GM19463 (cell line): ENCODE data around the gene JAKMIP3.

ENCODE experiments used
- ATAC-seq: cut with Tn5 transposase; IDR thresholded peaks from one replicate; pipeline ENCODE4 v1.9.1; 2021; ENCODE audit warnings: mild to moderate bottlenecking, moderate library complexity; ENCODE audit not compliant: unreplicated experiment

The JAKMIP3 gene

DNA sequence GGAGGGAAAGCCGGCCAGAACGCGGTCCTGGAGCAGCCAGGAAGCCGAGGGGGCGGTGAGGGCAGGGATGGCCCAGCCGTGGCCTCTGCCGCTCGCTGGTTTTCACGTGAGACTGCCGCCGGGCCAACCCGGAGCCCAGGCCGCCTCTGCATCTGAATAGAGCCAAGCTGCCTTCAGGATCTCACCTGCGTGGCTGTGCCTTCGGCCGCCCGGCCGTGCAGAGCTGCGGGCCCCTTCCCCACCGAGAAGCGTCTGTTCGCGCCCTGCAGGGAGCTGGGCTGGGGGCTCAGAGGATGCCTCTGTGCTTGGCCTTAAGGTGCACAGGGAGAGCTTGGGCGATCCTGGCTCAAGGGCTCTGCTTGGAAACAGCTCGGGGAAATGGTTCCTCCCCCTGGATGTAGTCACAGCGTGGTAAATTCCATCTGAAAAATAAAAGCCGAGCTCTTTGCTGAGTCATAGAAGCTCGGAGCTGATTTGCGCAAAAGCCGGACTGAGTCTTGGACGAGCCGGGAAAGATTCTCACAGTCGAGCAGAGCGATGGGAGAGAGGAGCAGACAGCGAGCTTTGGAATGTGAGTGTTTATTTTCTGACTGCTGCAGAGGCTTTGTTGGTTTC lies at the start of gene JAKMIP3:
Gene JAKMIP3, plus strand, starts transcription at position 456 of the 615 bp plus-strand sequence. CDS start 38,863 bp downstream, outside the sequence.
- ATAC-seq: no peak

DNA sequence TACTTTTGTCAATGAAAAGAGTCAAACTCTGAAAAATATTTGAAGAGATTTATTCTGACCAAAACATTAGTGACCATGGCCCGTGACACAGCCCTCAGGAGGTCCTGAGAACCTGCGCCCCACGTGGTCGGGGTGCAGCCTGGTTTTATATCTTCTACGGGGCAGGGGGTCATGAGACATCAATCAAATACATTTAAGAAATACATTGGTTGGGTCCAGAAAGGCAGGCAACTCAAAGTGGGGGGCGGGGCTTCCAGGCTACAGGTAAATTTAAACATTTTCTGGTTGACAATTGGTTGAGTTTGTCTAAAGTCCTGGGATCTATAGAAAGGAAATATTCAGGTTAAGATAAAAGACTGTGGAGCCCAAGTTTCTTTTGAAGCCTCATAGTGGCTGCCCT lies 49.2 kb upstream of the JAKMIP3 start:
- no peak for ATAC-seq

DNA sequence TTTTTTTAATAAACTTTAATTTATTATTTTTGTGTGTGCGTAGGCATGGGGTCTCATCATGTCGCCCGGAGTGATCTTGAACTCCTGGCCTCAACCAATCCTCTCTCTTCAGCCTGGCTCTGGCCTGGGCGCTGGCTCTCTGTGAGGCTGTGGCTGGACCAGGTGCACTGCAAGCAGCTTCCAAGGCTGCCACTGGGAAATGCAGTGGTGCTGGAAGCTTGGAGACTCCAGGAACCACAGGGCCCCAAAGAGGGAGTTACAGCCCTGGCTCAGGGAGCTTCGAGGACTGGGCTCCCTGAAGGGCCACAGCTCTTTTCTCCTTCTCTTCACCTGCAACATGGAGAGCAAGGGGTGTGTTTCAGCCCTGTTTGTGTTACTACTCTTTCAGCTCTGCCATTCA lies 47.3 kb upstream of the JAKMIP3 start:
- ATAC-seq: no peak

DNA sequence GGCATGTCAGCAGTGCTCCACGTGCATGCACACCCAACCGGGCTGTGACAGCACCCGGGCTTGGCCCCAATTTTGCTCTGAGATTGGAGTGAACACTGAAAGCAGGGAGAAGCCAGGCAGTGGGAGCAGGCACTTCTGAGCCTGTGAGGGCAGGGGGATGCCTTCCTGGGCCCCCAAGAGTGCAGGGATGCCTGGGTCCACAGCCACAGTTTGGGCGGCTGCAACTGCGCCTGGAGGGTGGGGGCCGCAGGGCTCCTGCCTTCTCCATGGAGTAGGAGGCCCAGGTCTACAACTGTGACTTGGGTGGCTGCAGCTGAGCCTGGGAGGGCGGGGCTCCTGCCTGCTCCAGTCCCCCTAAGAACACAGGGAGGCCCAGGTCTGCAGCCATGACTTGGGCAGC lies 46.4 kb upstream of the JAKMIP3 start:
- ATAC-seq: no peak

DNA sequence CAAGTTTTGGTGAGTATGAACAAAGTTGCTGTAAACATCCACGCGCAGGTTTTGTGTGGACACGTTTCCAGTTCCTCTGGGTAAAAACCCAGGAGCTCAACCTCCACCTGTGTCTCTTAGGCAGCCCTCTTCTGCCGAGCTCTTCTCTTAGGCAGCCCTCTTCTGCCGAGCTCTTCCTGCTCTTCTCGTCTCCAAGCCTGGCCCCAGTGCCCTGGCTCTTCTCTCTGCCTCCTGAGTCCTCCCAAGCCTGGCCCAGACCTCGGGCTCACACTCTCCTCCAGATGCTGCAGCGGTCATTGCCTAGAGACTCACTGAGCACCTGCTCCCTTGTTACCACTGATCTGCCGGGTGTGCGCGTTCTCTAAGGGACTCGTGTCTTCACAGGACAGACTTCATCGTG lies 45.3 kb upstream of the JAKMIP3 start:
- no peak for ATAC-seq

DNA sequence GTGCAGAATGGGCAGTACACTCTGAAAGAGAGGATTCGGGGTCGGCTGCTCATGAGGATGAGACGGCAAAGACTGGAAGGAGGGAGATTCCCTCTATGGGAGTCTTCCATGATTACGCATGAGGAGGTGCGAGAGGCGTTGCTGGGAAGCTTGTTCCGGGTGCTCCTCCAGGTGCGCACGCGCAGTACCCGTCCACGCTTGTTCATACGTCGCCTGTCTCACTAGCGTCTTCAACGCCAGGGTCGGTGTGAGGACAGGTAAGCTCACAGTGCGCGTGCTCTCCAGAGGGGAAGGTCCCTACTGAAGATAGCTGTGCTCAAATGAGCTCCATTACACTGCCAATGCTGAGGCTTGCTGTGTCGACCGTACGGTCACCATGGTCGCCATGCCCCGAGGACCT lies 44.7 kb upstream of the JAKMIP3 start:
- ATAC-seq: no peak

DNA sequence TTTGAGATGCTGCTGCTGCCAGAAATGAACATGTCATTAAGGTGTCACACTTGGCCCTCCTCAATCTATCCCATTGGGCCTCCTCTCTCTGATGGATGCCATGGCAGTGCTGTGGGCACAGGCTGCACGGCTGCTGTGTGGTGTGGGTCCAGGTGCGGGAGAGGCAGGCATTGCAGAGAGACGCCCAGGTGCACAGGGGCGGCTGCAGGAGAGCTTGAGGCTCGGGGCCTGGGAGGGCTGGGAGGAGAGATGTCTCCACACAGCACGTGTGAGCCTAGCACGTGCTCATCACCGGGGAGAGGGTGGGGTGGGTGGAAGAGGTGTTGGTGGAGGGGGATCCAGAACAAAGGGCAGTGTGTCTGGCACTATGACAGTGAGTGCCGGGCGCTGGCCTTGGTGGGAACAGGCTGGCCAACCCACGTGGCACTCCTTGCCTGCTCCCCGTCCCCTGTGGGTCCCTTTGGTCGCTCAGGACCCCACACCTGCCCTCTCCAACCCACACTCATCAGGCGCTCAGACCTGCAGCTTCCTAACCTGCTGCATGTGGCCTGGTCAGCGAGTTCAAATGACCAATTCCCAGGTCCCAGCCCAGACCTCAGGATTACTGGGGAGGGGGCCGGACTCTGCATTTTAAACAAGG lies 44.1 kb upstream of the JAKMIP3 start:
- ATAC-seq: no peak

DNA sequence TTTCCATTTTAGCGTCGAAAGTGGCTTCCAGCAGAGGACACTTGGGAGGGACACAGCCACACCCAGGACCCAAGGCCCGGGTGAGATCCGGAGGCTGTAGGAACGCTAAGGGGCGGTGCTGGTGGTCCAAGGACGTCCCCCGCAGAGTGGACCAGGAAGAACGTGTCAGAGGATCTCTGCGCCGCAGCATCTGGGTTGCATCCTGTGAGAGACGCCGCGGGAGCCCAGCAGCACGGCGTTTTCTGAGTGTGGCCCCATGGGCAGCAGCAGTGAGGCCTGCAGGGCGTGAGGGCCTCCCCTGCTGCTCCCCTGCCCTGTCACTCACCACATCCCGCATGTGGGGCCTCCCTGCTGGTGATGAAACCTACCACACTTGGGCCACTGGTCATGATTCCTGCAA lies 43.5 kb upstream of the JAKMIP3 start:
- no peak for ATAC-seq

DNA sequence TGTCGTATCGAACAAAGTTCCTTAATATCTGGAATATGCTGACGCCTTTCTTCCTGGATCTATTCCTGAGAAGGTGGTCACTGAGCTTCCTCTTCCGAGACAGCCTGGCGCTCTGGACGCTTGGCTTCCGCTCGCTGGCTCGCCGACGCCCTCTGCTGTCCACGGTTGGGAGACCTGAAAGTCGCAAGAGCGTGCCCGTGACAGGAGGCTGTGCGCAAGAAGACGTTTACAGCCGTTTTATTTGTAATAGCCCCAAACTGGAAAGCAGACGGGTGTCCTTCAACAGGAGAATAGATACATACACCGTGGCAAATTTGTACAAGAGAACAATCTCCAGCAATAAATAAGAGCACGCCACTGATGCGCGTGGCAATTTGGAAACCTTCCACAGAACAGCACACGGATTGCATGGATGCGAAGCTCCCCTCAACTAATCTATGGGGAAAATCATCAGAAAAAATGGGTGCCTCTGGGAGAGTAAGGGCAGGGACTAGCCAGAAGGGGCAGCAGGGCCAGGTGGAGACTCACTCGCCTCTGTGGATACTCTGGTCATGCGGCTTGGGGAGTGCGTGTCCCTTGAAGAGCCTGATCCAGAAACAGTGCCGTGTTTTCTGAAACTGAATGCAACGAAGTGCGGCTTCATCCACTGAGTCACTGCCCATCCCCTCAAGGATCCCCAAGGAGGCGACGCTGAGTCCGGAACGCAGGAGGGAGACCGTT lies 42.5 kb upstream of the JAKMIP3 start:
- peak; percentile 81 for ATAC-seq

DNA sequence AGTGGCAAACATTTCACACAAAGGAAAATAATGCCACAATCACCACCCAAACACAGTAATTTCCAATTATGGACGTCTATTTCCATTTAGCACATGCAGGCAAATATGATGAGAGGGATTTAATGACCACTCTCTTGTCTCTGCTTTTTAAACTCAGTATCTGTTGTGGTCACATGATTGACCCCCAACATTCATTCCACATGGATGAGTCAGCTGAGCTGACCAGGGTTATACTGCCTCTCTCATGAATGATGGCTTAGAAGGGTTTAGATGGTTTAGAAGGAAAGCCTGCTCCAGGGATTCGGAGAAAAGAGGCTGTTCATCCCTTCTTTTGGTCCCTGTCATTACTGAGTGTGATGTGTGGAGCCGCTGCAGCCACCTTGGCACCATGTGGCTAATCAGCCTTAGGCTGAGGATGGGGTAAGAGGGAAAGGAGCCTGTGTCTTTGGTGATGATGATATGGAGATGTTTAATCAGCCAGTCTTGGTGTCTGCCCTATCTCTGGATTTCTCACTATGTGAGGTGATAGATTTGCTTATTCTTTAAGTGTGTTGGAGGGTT lies 38.2 kb upstream of the JAKMIP3 start:
- ATAC-seq: no peak

DNA sequence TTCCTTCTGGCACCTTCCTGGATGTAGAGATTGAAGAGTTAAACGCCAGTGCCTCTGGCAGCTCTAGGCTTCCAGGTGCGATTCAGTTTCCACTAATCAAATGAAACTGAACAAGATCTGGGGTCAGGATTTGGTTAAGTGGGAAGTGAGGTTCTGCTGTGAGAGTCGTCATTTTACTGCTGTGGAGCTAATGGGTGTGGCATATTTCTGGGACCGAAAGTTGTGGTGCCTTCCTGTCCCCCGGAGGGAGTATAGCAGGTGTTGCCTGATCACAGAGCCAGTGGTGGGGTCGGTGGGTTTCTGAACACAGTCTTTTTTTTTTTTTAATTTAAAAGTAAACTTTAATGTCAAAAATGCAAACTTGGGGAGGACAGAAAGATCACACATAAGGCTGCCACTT lies 37.0 kb upstream of the JAKMIP3 start:
- ATAC-seq: no peak

DNA sequence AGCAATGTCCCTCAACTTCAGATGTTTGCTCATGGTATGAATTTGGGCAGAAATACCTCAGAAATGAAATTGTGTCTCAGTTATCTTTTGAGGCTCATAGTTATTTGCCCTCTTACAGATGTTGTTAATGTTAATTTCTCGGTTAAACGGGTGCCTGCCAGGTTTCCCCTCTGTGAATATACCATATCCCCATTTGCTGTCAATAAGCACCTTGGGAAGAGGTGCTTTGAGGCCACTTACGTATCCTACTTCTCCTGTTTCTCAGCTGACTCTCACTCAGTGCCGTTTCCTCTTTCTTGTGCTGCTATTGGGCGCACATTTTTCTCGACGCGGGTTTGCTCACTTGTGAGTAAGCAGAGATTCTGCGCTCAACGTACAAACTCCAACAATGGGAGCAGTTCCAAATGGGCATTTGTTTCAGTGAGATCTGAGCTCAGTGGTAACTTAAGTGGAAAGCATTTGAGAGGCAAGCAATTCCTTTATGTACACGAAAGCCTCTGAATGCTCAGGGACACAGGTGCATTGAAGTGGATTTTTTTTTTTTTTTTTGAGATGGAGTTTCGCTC lies 34.8 kb upstream of the JAKMIP3 start:
- ATAC-seq: no peak

DNA sequence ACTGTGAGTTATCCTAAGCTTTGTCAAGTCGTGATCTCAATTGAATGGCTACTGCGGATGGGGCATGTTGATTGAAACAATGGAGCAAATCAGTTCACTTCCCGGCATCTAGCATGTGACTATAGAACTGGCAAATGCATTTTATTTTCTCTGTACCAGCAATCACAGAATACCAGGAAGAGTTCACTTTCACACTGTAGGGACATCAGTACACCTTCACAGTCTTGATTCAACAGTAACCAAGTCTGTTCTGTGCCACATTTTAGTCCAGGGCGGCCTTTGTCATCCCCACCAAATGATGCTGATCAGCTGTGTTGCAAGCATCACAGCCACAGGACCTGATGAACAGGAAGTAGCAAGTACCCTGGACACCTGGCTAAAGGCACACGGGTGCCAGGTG lies 32.1 kb upstream of the JAKMIP3 start:
- no peak for ATAC-seq

DNA sequence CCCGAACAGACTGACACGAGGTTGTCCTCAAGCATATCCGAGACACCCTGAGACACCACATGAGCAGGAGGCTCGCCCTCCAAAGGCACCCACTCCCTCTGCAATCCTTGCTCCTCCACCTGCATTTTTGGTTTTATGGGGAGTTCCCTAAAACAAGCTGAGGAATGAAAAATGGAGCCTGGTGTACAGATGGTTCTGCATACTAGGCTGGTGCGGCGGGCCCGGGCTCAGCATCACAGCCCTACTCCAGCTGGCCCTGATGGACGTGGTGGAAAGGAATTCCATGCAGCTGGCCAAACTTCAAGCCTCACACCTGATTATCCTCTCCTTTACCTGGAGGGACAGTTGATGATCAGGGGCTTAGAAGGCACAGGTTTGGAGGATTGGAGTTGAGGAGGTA lies 30.3 kb upstream of the JAKMIP3 start:
- no peak for ATAC-seq

DNA sequence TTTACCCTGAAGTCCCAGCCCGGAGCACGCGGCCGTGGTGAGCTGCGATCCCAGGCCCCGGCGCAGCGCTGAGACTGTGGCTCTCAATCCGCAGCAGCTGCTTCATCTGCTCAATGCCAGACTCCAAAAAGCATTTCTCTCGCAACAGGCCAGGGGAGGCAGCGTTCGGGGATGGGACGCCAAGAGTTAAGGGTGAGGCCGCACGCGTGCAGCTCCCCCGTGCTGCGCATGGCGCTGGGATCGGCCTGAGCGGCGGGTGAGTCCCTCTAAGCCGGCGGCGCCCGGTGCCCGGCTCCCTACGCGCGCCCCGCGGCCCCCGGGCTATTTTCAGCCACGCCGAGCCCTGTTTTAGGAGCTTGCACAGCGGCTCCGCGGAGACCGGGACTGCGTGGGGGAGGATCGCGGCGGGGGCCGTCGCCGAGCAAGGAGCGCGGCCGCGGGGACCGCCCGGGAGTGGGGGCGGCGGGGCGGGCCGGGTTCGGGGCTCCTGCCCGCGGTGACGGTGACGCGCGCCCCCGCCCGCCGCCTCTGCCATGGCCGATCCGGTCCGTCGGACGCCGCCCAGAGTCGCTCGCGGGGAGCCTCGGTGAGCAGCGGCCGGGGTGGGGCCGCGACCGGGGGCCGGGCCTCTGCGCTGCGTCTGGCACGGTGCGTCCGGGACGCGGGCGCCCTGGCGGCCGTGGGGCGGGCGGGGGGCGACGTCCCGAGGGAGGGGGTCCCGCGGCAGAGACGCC lies 29.4 kb upstream of the JAKMIP3 start:
- no peak for ATAC-seq

DNA sequence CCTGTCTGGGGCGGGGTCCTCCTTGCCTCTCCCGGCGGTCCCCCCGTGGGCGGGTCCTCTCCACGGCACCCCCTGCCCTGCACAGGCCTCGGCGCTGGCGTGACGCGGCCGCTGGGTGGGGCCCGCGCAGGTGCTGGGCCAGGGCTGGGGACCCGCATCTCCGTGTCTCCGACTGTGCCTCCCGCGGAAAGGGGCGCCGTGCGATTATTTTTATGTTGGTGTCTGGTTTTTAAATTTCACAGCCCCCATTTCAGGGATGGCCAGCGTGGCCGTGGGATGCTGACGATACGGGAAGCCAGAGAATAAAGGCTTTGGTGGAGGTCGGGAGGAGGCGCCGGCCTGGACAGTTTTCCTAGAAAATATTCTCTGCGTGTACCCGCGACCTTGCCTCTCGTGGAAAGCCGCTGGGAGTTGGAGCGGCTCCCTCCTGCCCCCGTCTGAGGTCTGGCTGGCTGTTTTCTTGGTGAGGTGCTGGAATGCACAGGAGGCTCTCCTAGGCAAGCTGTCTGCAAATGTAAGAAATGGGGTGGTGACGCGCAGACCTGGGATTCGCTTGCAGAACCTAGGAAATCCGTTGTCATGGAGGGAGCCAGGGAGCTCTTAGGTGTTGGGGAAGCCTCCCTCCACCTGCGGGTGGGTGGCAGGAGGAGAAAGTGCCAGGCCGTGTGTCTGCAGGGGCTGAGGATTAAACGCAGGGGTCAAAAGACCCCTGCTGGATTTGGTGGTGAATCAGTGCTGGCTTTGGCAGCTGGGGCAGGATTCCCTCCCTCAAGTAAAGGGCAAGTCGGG lies 28.7 kb upstream of the JAKMIP3 start:
- no peak for ATAC-seq

DNA sequence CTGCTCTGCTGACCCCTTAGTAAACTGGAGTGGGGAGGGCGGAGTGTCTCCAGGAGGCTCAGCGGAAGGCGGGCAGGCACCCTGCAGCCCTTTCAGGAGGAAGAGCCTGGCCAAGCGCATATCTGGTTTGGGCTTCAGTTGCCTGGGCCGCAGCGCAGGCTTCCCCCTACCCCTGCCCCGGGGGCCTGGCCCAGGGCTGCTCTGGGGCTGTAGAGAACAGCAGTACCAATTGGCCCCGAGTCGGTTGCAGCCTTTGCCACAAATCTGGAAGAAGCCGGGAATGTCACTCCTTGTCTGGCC lies 28.1 kb upstream of the JAKMIP3 start:
- no peak for ATAC-seq

DNA sequence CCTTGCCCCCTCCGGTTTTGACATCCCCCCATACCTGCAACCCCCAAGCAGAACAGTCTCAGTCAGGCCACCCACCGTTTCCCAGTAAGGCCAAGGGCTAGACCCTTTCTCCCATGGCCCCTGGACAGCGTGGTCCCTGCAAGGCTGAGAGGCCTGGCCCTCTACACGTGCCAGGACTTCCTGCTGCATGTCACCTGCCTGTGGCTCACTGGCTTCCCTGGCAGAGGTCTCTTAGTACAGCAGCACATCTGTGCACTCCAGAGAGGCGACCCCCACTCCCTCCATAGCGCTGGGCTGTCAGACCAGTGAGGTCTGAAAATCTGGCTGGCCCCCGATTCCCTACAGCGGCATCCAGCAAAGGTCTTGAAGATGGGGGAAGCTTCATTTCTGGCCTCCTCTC lies 26.4 kb upstream of the JAKMIP3 start:
- ATAC-seq: no peak

DNA sequence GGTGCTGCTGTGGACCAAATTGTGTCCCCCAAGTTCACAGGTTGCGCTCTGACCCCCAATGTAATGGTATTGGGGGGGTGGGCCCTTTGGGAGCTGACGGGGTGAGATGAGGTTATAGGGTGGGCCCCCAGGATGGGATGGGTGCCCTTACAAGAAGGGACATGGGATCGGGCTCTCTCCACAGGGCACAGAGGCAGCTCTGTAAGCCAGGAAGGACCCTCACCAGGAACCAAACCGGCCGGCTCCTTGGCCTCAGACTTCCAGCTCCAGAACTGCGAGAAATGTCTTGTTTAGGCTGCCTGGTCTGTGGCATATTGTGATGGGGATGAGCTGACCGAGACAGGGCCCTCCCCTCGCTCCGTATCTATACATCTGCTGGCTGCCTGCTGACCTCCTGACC lies 25.7 kb upstream of the JAKMIP3 start:
- no peak for ATAC-seq

DNA sequence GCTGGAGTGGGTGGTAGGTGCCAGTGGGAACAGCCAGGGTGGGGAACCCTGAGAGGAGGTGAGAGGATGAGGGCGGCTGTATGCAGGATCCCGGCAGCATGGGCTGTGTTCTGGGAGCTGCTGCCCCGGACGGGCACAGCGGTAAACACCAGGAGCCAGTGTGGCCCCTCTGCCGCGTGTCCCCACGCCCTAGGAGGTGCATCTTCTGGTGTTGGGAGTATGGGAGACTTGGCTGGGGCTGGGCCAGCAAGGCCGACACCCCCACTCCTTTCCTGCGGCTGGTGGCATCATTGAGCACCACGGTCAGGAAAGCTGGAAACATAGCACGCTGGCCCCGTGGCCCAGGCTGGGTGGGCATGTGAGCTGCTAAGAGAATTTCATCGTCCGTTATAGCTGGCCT lies 24.4 kb upstream of the JAKMIP3 start:
- ATAC-seq: no peak
